SU-DHL-6 (cell line): ENCODE measurements around the gene SLC1A1.

Source experiments
- EZH2phosphoT487 ChIP-seq: fragments of 200-600 bp; sonication (generic), shearing (Covaris generic); conservative IDR thresholded peaks from 2 replicates; pipeline ENCODE4 v1.6.1; 2018; ENCODE audit warnings: mild to moderate bottlenecking, antibody characterized with exemption, low read length, moderate library complexity, mixed read lengths
- TF ChIP-seq, protein P1 (sequence below): fragments of 200-600 bp; sonication (generic); IDR thresholded peaks from one replicate; pipeline ENCODE4 v1.5.1; 2017; ENCODE audit warnings: antibody characterized with exemption, mild to moderate bottlenecking, low read length, moderate library complexity; ENCODE audit not compliant: insufficient read depth, poor library complexity, severe bottlenecking

DNA sequence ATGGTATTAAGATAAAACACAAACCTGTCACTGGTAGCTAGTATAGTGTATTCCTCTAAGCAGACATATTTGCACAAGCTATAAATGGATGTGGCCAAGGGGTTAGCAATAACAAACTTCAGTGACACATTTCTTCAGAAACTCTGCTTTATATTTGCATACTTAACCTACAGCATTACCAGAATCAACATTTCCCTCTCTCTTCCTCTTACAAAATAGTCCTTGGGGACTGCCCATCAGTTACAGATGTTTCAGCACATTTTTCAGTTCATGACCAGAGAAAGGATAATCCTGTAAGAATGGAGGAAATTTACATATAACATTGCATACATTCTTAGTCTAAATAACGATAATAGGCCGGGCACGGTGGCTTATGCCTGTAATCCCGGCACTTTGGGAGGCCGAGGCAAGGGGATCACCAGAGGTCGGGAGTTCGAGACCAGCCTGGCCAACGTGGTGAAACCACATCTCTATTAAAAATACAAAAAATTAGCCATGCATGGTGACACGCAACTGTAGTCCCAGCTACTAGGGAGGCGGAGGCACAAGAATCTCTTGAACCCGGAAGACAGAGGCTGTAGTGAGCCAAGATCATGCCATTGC, 25.3 kb upstream of the SLC1A1 start:
- TF ChIP-seq, protein P1, sequence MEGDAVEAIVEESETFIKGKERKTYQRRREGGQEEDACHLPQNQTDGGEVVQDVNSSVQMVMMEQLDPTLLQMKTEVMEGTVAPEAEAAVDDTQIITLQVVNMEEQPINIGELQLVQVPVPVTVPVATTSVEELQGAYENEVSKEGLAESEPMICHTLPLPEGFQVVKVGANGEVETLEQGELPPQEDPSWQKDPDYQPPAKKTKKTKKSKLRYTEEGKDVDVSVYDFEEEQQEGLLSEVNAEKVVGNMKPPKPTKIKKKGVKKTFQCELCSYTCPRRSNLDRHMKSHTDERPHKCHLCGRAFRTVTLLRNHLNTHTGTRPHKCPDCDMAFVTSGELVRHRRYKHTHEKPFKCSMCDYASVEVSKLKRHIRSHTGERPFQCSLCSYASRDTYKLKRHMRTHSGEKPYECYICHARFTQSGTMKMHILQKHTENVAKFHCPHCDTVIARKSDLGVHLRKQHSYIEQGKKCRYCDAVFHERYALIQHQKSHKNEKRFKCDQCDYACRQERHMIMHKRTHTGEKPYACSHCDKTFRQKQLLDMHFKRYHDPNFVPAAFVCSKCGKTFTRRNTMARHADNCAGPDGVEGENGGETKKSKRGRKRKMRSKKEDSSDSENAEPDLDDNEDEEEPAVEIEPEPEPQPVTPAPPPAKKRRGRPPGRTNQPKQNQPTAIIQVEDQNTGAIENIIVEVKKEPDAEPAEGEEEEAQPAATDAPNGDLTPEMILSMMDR, result no peak
- TF ChIP-seq EZH2phosphoT487, result no peak
